ENCODE results near the gene P4HA3.

DNA sequence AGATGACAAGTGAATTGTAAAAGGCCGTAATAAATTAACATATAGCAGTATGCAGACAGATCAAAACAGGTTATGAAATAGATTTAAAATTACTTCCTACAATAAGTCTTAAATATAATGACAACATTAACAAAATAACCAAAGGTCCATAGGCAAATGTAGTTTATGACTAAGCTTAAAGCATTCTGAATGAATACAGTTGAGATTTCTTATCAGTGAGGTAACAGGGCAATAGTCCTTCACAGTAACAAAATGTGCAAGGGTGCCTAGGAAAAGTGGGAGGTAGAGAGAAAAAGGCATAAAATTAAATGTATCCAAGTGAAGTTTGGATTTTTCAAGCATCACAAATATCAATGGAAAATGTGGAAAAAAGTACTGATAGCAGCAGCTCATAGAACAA is 20.9 kb upstream of the P4HA3 start:
- TF ChIP-seq FOXK2 (IDR thresholded peaks at IDR 0.05) (no peak), ZNF384 (IDR thresholded peaks at IDR 0.05) (no peak)
